IPS DF 4.7 (cell line): ENCODE data around the gene MYO7B.
A peak's percentile ranks its signal among the peaks of the same experiment; 100 is the strongest.
"Not testable (repeated sequence)": the region's sequence is repeated elsewhere in the genome, so short reads cannot be mapped to it uniquely, and the experiment has no call there.

Experiments used
- DNase-seq: peaks from one replicate; pipeline ENCODE4 v3.0.0-alpha.2; 2013; ENCODE audit warnings: low spot score; ENCODE audit errors: extremely low read depth

The MYO7B gene

DNA sequence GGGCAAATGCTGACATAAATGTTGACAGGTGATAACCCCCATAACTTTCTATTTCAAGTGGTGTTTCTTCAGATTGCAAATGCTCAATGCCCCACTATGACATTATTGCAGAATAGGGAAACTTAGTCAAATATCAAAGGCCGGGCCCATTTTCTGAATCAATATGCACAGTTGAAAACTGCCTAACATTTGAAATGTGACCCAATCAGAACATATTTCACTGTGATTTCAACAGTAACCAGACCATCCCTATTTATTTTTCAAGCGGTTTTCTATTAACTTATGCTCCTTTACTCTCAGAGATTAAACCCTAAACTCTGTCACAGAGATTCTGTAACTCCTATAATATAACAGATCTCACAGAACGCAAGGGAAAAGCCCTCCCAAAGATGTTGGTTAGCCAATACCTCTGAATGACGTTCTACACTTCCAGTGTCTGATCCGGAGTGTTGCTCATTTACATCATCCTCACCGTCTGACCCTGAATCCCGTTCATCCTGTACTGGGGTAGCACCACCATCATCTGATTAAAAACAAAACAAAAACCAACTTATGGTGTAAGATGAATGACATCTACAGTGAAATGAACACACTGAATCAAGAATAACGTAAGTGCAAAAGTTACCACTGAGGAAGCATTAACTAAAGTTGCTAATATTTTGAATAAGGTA is 12.1 kb upstream of the MYO7B start:
- no peak for DNase-seq

DNA sequence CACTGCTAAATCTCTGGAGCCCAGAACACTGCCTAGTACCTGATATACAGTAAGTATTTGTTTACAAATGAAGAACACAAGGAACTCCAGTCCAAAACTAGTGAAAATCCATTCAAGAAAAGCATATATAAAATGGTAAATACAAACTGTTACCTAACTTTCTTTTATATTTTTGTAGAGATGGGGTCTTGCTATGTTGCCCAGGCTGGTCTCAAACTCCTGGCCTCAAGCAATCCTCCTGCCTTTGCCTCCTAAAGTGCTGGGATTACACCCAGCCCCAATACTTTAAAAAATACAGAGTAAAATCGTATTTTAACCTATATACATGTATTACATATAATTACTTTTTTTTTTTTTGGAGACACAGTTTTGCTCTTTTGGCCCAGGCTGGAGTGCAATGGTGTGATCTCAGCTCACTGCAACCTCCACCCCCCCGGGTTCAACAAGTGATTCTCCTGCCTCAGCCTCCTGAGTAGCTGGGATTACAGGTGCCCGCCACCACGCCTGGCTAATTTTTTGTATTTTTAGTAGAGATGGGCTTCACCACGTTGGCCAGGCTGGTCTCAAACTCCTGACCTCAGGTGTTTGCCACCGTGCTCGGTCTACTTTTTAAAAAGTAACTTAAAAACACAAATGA is 11.2 kb upstream of the MYO7B start:
- DNase-seq = not testable (repeated sequence)

DNA sequence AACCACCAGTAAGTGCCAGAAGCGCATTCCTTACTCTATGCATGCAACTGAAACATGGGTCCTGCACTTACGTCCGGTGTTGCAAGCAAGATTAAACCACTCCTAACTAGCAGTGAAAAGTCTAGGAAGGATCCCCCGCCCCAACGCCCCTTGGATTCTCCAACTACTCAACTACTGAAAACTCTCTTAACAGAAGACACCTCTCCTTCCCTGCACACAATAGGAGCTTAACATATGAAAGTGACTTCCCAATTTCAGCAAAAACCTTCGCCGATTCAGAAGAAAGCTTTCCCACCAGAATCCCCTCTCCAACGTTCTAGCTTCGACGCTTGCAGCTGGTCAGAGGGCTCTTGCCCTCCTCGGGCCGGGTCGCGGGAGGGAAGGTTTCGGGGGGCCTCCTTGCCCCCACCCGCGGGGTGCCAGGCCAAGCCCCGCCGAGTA is 9.8 kb upstream of the MYO7B start:
- DNase-seq = no peak

DNA sequence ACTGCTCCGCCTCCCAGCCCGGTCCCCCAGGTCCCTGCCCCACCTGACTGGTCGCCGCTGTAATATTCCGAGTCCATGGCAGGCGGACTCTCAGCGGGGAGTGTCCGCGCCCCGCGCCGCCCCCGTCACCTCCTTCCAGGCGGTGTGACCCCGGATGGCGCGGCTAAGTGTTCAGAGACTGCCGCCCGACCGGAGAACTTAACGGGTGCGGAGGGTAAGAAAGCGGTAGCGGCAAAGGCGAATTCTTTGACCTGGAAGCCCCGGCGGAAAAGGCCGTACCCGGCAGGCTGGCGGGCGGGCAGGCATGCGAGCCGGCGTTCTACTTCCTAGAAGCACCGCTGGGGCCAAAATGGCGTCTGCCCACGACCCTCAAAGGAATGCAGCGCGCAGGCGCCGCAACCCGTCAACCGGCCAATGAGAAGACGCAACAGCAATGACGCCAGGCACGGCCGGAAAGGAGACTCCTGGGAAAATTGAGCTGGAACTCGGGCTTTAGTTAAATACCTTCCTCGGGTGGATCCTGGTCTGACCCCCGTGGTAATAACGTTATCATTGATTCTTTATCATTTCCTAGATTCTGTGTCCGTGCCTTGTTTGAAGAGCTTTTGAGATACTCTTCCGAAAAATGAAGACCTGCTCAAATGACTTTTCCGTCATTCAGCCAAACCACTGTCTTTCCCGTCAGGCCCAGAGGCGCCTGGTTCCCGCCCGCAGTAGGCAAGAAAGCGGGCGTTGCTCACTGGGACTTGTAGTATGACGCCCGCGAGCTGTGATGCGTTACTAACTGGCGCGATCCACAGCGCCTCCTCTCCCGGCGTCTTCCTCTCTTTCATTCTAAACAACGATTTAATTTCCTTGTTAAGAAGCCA is 9.1 kb upstream of the MYO7B start, which contains the start of gene IWS1:
TSS of gene IWS1 (minus strand) at position 358 of the 869 bp plus-strand sequence. CDS start at position 77, 281 bp downstream.
- DNase-seq = peak; percentile 83

DNA sequence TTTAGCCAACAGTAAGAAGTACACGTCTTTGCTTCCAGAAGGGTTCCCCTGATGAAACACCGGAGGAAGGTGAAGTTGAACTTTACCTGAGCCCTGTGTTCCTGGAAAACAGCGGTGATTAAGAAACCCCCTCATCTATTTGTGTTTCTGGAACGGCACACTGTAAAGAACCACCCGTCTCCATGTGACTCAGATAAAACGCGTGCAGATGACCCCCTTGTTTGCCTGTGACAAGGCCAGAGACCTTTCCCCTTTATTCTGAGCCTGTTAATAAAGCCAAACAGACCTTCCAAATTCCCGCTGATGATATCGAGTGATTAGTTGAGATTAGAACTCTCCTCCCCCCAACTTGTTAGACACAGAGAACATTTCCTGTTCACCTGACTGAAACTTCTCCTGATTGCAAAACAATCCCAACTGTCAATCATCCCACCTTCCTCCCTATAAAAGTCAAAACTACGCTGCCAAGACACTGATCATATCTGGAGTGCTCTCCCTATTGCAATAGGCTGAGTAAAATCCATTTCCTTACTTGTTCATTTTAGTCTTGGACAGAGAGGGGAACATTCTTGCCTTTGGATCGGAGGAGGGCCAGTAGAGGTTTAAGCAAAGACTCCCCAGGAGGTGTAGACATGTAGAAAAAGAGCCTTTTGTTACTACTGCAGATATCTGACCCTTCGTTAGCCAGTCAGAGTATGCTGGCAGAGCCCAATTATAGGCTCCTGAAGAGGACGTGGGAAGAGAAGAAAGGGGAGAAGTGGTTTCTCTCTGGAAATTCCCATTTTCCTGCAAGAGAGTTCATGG is 8.3 kb upstream of the MYO7B start:
- DNase-seq = no peak

DNA sequence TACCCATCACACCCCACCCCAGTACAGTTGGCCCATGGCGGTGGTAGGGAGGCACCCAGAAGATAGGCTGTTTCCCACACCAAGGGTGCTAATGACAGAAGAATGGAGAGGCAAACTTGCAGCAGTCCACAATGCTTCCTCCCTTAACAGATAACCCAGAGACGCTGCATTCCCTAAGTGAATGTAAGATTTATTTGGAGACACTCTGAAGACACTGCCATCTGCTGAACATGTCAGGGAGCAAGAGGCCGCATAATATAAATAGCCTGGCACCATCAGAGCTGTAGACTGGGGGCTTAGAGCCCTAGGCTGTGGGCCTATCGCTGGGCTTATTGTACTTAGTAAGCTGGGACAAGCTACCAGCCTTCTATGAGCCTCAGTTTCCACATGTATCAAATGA is 7.0 kb upstream of the MYO7B start:
- DNase-seq = no peak

DNA sequence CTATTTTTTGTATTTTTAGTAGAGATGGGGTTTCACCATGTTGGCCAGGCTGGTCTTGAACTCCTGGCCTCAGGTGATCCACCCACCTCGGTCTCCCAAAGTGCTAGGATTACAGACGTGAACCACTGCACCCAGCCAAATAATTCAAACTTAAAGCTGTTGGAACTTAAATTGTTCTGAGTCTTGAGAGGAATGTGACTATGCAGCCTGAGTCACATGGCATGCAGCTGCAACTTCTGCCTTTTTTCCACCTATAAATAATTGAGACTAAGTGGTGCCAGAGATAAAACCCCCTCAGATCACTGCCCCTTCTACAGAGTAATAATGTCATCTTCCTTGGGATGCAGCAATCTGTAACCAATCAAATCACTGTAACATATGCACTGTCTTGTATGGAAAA is 6.1 kb upstream of the MYO7B start:
- not testable (repeated sequence) for DNase-seq

DNA sequence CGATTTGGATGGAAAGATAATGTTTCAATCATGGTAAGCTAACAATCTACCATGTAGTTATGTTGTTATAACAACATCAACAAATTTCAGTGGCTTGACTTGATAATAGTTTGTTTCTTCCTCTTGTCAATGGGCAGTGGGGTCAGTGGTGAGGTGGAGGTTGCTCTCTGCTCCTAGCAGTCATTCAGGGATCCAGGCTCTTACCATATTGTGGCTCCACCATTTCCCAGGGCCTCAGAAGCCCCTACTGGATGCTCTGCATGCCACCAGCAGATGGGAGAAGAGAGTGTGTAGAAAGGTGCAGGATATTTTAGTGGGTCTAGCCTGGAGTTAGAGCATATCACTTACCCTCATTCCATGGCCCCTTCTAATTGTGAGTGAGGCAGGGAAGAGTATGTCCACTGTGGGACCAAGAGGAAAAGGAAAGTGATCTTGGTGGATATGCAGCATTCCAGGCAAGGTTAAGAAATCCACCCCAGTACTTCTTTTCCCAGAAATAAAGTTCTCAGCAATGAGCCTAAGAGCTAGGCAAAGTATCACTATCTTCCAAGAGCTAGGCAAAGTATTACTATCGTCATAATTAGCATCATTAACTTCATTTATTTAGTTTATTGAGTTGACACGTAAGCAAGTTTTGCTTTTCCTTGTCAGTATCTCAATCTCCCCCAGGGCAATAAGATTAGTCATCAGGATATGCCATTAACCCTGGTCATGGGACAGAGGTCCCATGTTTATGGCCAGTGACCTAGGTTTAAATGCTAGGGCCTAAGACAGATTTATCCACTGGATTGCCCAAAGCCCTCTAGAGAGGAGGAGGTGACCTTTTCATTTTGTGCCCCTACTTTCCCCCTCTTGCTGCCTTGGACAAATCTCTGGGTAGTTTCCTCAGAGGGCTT is 5.0 kb upstream of the MYO7B start:
- DNase-seq = no peak

DNA sequence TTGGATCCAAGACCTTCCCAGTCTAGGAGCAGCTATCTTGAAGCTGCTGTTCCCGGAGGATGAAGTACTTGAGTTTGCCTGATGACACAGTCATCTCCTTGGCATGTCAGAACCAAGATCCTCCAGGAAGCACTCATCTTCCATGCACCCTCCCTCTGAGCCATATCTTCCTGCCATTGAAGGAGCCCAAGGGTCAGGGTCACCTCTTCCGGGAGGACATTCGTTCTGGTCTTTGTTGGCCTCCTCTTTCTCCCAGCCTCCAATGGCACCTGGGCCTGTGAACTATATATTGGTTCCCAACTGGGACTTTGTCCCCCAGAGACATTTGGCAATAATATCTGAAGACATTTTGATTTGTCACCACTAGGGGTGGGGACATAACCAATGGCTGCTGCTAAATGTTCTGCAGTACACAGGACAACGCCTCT is 4.2 kb upstream of the MYO7B start:
- DNase-seq = no peak

DNA sequence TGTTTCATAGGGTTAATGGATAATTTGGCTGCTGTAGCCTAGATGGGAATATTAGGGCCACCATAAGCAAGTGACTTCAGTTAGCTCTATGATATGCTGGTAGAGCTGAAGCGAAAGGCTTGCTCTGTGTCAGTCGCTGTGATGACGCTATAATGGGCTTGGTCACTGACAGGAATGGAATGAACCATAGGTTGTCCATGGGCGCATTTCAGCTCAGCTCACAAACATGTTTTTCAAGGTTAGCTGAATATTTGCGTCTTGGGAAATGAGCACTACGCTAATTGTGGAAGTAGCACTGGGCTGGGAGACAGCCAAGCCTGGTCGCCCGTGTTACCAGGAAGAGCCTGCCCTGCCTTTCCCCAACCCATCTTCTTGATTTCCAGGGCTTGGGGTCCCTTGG is 3.2 kb upstream of the MYO7B start:
- no peak for DNase-seq

DNA sequence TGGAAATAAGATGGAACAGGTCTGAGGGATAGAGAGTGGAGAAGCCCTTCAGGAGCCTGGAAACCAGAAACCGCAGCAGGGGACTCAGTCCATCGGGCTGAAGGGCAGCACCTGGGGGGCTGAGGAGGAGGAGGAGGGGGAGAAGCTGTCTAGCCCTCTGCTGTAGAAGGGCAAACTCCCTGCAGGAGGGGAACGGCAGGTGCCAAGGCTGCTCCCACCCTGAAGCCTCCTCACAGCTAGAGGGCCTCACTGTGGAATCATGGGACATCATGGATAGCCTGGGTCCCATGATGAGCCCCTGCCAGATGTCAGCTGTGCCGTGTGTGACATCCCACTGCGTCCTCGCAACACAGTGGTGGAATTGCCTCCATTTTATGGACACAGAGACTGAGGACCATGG is 435 bp downstream of the MYO7B start:
- no peak for DNase-seq

DNA sequence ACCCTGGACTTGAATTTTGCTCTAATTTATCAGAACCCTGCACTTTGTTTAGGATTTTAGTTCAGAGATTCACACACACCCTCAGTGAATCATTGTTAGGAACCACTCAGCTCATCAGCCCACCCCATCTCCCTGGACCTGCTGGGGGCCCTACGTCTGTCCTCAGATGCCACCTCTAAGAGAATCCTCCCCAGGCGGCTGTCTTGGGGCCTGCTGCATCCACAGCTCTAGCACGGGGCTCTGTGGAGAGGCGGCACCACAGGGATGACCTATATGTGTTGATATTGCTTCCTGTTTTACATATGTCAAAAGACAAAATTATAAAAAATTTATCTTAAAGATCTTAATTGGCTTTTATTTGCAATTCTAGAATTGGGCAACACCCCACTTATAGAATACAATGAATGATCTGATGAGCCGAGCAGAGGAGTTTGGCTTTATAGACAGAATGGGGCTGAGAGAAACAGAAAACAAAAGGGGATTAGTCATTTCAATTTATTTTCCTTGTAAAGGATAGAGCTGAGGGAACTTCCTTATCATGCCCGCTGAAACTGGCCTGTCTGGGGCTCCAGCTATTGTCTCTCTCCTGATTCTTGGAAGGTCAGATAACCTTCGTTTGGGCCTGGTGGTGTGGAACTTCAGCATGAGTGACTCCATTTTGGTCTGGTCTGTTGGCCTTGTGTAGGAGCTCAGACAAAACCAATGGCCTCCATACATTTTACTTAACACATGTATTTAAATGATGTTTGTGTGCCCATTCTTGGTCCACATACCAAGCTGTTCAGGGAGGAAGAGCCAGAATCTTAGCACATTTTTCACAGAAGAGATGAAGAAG is 1.4 kb downstream of the MYO7B start:
- no peak for DNase-seq

DNA sequence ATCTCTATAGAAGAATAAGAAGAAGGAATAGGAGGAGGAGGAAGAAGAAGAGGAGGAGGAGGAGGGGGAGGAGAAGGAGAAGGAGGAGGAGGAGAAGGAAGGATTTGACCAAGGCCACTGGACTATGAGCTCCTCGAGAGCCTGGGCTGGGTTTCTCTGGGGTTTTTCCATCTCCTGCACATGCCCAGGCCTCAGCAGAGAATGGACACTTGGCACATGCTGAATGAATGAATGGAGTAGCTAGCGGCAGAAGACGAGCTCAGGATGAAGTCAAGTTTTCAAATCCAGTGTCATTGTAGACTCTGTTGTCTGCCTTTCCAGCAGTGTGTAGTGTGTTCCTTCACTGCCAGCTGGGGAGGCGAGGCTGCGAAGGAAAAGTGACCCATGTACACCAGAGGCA is 2.2 kb downstream of the MYO7B start:
- DNase-seq = no peak

DNA sequence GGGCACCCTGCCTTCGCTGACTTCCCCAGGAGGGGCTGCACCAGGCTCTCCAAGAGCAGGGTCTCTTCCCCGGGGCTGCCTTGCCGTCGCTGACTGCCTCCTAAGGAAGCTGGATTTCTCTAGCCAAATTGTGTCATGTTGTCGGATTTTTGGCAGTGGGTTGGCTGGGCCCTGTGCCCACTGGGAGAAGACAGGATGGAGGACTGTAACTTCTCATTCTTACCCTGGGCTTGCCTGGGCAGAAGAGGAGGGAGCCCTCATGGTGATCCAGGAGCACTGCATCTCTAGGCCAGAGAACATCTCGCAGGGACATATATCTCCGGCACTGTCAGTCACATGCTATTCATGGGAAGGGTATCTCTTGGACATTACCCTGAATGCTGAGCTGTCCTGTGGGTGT is 6.3 kb downstream of the MYO7B start:
- DNase-seq = no peak

DNA sequence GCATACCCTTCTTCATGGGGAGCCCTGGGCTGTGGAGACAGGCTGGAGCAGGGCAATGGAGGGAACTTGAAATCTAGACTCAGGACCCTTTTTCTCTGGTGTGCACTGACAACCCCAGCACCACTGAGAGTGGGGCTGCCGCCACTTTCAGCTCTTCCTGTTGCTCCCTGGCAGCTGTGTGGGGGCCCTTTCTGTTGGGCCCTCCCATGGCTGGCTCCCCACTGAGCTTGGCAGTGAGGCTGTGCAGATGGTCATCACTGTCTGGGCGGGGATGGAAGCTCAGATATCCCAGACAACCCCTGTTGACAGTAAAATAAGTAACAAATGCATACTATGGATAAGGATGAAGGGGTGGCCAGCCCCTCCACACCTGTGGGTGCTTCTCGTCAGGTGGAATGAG is 6.7 kb downstream of the MYO7B start:
- DNase-seq = no peak

DNA sequence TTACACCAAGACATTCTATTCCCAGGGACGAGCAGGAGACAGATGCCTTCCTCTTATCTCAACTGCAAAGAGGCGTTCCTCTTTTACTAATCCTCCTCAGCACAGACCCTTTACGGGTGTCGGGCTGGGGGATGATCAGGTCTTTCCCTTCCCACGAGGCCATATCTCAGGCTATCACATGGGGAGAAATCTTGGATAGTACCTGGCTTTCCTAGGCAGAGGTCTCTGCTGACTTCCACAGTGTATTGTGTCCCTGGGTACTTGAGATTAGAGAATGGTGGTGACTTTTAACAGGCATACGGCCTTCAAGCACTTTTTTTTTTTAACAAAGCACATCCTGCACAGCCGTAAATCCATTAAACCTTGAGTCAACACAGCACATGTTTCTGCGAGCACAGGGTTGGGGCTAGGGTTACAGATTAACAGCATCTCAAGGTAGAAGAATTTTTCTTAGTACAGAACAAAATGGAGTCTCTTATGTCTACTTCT is 7.6 kb downstream of the MYO7B start:
- DNase-seq = not testable (repeated sequence)

DNA sequence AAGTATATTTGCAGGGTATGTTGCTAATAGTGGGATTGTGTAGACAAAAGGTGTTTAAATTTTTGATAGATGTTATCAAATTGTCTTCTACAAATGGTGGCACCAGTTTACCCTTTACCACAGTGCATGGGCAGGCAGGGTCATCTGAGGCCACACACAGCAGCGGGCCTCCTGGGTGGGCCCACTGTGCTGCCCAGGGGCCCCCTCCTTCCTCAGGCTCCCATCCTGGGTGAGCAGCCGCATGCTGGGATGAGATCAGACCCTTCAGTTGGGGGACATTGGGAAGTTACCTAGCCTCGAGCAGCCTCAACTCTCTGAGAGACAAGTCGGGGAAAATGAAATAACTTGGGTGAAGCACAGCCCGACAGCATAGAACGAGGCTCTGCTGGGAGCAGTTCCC is 9.7 kb downstream of the MYO7B start:
- DNase-seq = no peak

DNA sequence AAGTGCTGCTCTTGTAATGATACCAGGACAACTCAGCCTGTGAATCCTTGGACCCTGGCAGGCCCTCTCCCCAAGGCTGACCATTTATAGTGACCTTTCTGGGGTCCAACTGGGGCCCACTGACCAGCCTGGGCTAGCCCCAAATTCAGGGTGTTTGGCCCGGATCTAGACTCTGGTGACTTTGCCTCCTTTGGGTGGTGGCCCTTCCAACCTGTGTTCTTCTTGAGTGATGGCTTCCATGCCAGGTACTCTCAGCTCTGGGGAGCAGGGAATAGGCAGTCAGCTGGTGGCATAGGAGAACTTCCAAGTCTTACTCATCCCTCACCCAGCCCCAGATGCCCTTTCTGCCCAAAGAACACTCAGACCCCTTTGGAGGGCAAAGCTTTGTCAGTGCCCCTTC is 10.3 kb downstream of the MYO7B start:
- no peak for DNase-seq

DNA sequence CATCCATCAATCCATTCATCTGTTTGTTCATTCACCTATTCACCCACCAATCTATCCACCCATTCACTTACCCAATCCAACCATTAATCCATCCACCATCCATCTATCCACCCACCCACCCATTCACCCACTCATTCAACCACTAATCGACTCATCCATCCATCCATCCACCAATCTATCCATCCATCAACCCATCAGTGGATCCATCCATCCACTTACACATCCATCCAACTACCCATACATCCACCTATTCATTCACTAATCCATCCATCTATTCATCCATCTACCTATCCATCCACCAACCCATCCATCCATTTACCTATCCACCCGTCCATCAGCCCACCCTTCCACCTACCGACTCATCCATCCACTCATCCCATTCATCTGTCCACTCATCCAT is 11.3 kb downstream of the MYO7B start:
- no peak for DNase-seq
